Bronchial epithelial cell (primary cell): Measurements from ENCODE around the gene SNX25. TPM values are rescaled to one million over a fixed set of nuclear protein-coding genes. Genes with fewer than 3 reads are reported as not detected.
A peak's percentile ranks its signal among the peaks of the same experiment; 100 is the strongest.

ENCODE experiments used
- DNase-seq: peaks from one replicate; pipeline ENCODE4 v3.0.0-alpha.2; 2010; ENCODE audit warnings: low read depth
- FAIRE-seq: peaks from 2 replicates; lab custom pipeline; 2011; peaks lifted over from hg19 to GRCh38; lab: Jason Lieb, UNC
- H3K27me3 ChIP-seq: 2 replicates; pipeline ENCODE4 v1.5.1; 2011; ENCODE audit warnings: low read length; ENCODE audit not compliant: control insufficient read depth, insufficient read depth
- H3K36me3 ChIP-seq: 2 replicates; pipeline ENCODE4 v1.5.1; 2011; ENCODE audit warnings: low read length; ENCODE audit not compliant: control insufficient read depth, insufficient read depth
- H3K4me3 ChIP-seq: 2 replicates; pipeline ENCODE4 v1.5.1; 2011; ENCODE audit warnings: mild to moderate bottlenecking, low read depth, low read length, control low read depth
- CTCF ChIP-seq: IDR thresholded peaks from 2 replicates; pipeline ENCODE4 v1.5.1; 2011; ENCODE audit warnings: mild to moderate bottlenecking, moderate library complexity, low read length, control low read depth, inconsistent platforms; ENCODE audit not compliant: insufficient read depth, severe bottlenecking
- total RNA-seq: library from RNA; depleted of rRNA; stranded (reverse); fragments of >200 nt; gene quantifications from 2 replicates; pipeline ENCODE4 v1.2.1, GENCODE V29; 2014

The SNX25 gene
- total RNA-seq, 1 donor from 2014 or later, result 18.4 TPM

- Histone ChIP-seq H3K27me3 (no peaks in the 10 kb centered on the region), H3K36me3 (no peaks in the 10 kb centered on the region), H3K4me3 (no peak overlapping the region)
- FAIRE-seq (no peak), DNase-seq (peak; percentile 66)
- TF ChIP-seq CTCF, result no peak
Measured at GRCh38 chr4:185283723-185284122, 74.3 kb downstream of the SNX25 start.

DNA sequence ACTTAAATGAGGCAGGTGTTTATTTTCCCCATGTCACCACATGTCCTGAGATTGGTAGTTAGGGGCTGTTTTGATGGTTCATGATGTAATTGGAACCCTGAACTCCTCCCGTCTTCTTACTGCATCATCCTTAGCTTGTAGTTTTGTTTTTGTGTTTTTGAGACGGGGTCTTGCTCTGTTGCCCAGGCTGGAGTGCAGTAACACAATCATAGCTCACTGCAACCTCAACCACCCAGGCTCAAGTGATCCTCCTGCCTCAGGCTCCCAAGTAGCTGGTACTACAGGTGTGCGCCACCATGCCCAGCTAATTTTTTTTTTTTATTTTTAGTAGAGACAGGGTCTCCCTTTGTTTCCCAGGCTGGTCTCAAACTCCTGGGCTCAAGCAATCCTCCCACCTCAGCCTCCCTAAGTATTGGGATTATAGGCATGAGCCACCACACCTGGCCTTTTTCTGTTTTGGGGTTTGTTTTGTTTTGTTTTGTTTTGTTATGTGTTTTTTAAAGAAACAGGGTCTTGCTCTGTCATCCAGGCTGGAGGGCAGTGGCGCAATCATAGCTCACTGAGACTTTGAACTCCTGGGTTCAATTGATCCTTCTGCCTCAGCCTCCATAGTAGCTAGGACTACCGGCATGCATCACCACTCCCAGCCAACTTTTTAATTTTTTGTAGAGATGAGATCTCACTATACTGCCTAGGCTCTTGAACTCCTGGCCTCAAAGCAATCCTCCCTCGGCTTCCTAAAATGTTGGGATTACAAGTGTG, 76.4 kb downstream of the SNX25 start:
- H3K27me3 ChIP-seq, result no peaks in the 10 kb centered on the region
- peaks cover 3% of the 10 kb centered on the region for H3K36me3 ChIP-seq
- DNase-seq (no peak), FAIRE-seq (no peak)
- no peak overlapping the region for H3K4me3 ChIP-seq
- TF ChIP-seq CTCF, result no peak

- DNase-seq (no peak), FAIRE-seq (no peak)
- peaks cover 3% of the 10 kb centered on the region for H3K36me3 ChIP-seq
- H3K27me3 ChIP-seq, result no peaks in the 10 kb centered on the region
- no peak for TF ChIP-seq CTCF
- H3K4me3 ChIP-seq, result no peak overlapping the region
Measured at GRCh38 chr4:185286571-185286970, 77.2 kb downstream of the SNX25 start.

DNA sequence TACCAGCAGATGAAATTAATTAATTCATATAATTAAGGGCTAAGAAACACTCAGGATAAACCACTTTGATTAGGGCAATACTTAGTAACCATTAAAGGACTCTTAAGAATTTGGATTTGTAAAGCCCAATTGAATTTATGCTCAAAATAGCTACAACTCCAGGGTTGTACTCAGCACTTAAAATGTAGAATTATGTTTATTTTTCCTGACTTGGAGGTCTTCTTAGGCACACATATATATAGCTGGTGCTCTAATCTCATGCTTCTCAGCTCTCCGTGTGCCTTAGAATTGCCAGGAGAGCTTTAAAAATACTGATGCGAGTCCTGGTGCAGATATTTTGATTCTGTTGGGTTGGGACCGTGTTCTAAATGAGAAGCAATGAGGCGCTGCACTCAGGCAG, 77.6 kb downstream of the SNX25 start:
- TF ChIP-seq CTCF, result no peak
- no peak overlapping the region for H3K4me3 ChIP-seq
- FAIRE-seq (no peak), DNase-seq (no peak)
- peaks cover 3% of the 10 kb centered on the region for H3K36me3 ChIP-seq
- H3K27me3 ChIP-seq, result no peaks in the 10 kb centered on the region

GRCh38 chr4:185290018-185290607, 80.7 kb downstream of the SNX25 start:
- Histone ChIP-seq H3K36me3 (peaks cover 3% of the 10 kb centered on the region), H3K27me3 (no peaks in the 10 kb centered on the region), H3K4me3 (no peak overlapping the region)
- TF ChIP-seq CTCF, result no peak
- FAIRE-seq (no peak), DNase-seq (no peak)
